ENCODE data around the gene CNOT1. TPM values are rescaled to one million over a fixed set of nuclear protein-coding genes. Genes with fewer than 3 reads are reported as not detected.

CNOT1 gene
- total RNA-seq, 4 donors from 2014 or later: 69.4 to 173 (median 151) TPM

DNA sequence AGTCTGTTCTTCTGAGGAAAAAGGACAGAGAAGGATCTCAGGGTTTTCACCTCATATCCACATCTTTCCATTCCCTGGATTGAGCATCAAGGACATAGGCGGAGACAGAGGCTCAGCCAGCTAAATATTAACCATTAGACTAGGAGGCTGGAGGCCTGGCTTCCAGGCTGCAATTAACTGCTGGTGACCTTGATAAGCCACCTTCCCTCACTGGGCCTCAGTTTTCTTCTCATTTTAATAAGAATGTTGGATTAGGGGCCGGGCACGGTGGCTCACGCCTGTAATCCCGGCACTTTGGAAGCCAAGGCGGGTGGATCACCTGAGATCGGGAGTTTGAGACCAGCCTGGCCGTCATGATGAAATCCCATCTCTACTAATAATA, 25.6 kb upstream of the CNOT1 start:
- intact Hi-C loops (cut with DNase I; ENCODE audit: low total_unique reads): loop anchor here (10.0 kb wide), 1 partner anchor 320 kb away; no protein-coding TSS in a partner anchor
- Histone ChIP-seq H3K36me3 (no peaks in the 10 kb centered on the region), H3K4me3 (no peak overlapping the region), H3K27me3 (no peaks in the 10 kb centered on the region), H3K9me3 (no peaks in the 10 kb centered on the region), H3K27ac (no peak overlapping the region), H3K4me1 (no peaks in the 10 kb centered on the region)
- no peak for DNase-seq
- TF ChIP-seq POLR2A (IDR thresholded peaks at IDR 0.05): no peak
- TF ChIP-seq, protein P1, sequence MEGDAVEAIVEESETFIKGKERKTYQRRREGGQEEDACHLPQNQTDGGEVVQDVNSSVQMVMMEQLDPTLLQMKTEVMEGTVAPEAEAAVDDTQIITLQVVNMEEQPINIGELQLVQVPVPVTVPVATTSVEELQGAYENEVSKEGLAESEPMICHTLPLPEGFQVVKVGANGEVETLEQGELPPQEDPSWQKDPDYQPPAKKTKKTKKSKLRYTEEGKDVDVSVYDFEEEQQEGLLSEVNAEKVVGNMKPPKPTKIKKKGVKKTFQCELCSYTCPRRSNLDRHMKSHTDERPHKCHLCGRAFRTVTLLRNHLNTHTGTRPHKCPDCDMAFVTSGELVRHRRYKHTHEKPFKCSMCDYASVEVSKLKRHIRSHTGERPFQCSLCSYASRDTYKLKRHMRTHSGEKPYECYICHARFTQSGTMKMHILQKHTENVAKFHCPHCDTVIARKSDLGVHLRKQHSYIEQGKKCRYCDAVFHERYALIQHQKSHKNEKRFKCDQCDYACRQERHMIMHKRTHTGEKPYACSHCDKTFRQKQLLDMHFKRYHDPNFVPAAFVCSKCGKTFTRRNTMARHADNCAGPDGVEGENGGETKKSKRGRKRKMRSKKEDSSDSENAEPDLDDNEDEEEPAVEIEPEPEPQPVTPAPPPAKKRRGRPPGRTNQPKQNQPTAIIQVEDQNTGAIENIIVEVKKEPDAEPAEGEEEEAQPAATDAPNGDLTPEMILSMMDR (IDR thresholded peaks at IDR 0.05): no peak

DNA sequence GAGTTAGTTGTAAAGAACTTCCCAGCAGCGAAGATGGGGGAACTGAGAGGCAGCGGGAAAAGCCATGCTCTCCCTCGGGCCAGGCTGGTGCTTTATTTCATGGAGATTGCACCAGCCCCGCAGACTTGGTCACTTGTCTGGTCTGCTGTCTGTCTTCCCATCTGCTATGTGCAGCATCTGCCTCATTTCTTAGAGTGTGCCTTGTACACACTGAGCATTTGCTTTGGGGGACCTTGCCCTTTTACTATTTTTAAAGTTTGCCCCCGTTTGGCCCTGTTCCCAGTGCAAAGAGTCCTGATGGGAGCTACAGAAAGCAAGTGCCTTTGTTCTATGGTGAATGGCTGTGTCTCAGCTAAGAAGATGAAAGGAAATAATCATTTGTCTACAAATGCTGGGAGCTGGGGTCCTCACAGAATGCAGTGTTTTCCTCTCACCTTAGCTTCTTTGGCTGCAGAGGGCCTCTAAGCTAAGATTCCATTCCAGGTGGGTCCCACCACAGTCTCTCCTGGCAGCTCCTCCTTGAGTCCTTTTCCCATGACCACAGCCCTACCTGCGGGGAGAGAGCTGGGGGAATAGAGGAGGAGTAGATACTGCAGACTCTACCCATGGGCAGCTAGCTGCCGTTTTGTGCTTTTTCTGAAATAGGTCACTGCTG, 25.1 kb upstream of the CNOT1 start:
- H3K4me3 ChIP-seq: no peak overlapping the region
- DNase-seq: no peak
- intact Hi-C loops (cut with DNase I; ENCODE audit: low total_unique reads): loop anchor here (10.0 kb wide), 1 partner anchor 320 kb away; no protein-coding TSS in a partner anchor

DNA sequence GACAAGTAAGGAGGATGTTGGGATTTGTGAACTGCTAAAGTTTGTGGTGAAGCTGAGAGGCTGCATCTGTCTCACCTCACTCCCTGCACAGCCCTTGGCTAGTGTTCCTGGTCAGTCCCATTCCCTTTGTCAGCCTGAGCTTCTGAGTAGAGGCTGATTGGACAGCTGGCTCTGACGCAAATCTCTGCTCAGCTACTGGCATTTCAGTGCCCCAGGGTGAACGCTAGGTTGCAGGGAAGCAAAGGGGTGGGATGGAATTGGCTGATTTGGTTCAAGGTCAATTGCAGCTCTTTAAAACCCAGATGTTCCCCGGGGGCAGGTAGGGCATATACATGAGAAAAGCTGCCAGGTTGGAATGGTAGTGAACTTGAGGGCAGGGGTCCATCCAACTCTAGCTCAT, 23.1 kb upstream of the CNOT1 start:
- Histone ChIP-seq H3K27ac (no peak overlapping the region), H3K9me3 (no peaks in the 10 kb centered on the region), H3K27me3 (no peaks in the 10 kb centered on the region), H3K36me3 (no peaks in the 10 kb centered on the region), H3K4me3 (no peak overlapping the region), H3K4me1 (no peaks in the 10 kb centered on the region)
- no peak for TF ChIP-seq POLR2A (IDR thresholded peaks at IDR 0.05)
- TF ChIP-seq, protein P1 (IDR thresholded peaks at IDR 0.05): no peak
- intact Hi-C loops (cut with DNase I; ENCODE audit: low total_unique reads): loop anchor here (10.0 kb wide), 1 partner anchor 318 kb away; no protein-coding TSS in a partner anchor
- no peak for DNase-seq

More for the DNA sequence above, 25.1 kb upstream of the CNOT1 start:
- Histone ChIP-seq H3K4me1 (no peaks in the 10 kb centered on the region), H3K36me3 (no peaks in the 10 kb centered on the region), H3K27me3 (no peaks in the 10 kb centered on the region), H3K27ac (no peak overlapping the region), H3K9me3 (no peaks in the 10 kb centered on the region)
- TF ChIP-seq POLR2A (IDR thresholded peaks at IDR 0.05): no peak
- TF ChIP-seq, protein P1 (IDR thresholded peaks at IDR 0.05): no peak

DNA sequence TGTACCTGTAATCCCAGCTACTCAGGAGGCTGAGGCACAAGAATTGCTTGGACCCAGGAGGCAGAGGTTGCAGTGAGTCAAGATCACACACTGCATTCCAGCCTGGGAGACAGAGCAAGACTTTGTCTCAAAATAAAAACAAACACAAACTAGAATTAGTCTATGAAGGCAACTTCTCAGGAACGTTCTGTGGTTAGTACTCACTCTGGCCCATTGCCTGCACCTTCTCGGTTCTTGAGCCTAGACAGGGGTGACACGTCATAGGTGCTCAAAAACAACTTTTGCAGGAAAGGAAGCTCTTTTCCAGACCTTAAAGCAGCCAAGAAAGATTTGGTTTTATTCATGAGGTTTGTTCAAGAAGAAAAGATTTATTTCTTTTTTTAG, 22.3 kb upstream of the CNOT1 start:
- Histone ChIP-seq H3K4me1 (no peaks in the 10 kb centered on the region), H3K27ac (no peak overlapping the region), H3K9me3 (no peaks in the 10 kb centered on the region), H3K27me3 (no peaks in the 10 kb centered on the region), H3K4me3 (no peak overlapping the region), H3K36me3 (no peaks in the 10 kb centered on the region)
- TF ChIP-seq, protein P1 (IDR thresholded peaks at IDR 0.05): no peak
- TF ChIP-seq POLR2A (IDR thresholded peaks at IDR 0.05): no peak
- intact Hi-C loops (cut with DNase I; ENCODE audit: low total_unique reads): loop anchor here (10.0 kb wide), 1 partner anchor 317 kb away; no protein-coding TSS in a partner anchor
- DNase-seq: no peak

DNA sequence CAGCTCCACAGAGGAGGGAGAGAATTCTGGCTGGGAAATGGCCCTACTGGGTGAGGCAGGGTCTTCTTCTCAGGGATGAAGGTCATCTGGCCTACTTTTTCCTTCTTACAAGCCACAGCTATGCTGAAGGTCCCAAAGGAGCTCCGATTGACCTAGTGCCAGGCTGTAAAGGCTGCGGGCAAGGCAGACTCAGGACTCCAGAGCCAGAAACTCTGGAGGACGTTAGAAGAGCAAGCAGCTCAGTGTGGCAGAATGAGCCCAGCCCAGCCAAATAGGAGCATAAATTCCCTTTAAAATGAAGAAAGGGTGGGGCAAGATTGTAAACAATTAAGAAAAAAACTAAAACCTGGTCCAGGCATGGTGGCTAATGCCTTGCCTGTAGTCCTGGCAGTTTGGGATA, 20.1 kb upstream of the CNOT1 start:
- intact Hi-C loops (cut with DNase I; ENCODE audit: low total_unique reads): loop anchor here (10.0 kb wide), 1 partner anchor 315 kb away; no protein-coding TSS in a partner anchor
- Histone ChIP-seq H3K27ac (no peak overlapping the region), H3K27me3 (no peaks in the 10 kb centered on the region), H3K4me3 (no peak overlapping the region), H3K36me3 (no peaks in the 10 kb centered on the region), H3K9me3 (no peaks in the 10 kb centered on the region), H3K4me1 (no peaks in the 10 kb centered on the region)
- TF ChIP-seq POLR2A (IDR thresholded peaks at IDR 0.05): no peak
- TF ChIP-seq, protein P1 (IDR thresholded peaks at IDR 0.05): no peak
- DNase-seq: no peak
